ENCODE data around the gene DCLK1. TPM values are rescaled to one million over a fixed set of nuclear protein-coding genes. Genes with fewer than 3 reads are reported as not detected.

DCLK1 gene
- total RNA-seq, 1 experiment from 2014 or later = not detected

DNA sequence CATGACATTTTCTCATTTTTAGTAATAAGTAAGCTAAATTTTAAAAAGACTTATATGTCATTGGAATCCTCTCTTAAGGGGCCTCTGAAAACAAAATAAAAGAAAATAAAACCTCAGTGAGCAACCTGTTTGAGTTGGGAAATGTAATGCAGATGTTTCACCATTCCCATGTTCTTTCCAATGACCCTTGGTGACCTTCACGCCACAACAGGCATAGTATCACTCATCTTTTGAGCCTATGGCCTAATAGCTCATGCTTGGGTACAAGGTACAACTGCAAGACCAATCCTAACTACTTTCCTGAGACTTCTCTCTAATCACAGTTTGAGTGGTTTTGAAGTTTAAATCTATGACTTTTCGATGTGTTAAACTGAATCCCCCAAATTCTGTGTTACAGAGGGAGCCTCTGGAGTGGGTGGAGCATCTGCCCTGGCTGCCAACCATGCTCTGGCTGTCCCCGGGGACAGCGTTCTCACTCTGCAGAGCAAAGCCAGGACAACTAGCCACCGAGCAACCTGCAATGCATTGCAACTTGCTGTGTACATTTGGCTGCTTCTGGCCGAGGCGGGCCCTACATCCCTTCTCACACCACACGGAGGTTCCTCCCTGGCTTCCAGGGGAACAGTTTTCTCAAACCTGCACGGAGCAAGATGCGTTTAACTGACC is 346.8 kb downstream of the DCLK1 start:
- no peak for ATAC-seq
- DNase-seq (ENCODE audit: low read depth, low spot score) = no peak
- no peaks in the 10 kb centered on the region for H3K4me1 ChIP-seq (ENCODE audit: control insufficient read depth, insufficient read depth, low read length)
- H3K9me3 ChIP-seq (ENCODE audit: control insufficient read depth, insufficient read depth, low read depth, low read length) = no peaks in the 10 kb centered on the region
- H3K27me3 ChIP-seq (ENCODE audit: control insufficient read depth, insufficient read depth, low read length) = no peaks in the 10 kb centered on the region
- no peaks in the 10 kb centered on the region for H3K36me3 ChIP-seq (ENCODE audit: control insufficient read depth, insufficient read depth, low read length)
- no peak overlapping the region for H3K4me3 ChIP-seq (ENCODE audit: low read depth in 2 of 2, low read length in 2 of 2)
- ChIA-PET CTCF (no interaction called here), POLR2A (no interaction called here)
- H3K27ac ChIP-seq (ENCODE audit: low read length) = no peak overlapping the region
- in situ Hi-C loops (cut with HindIII; ENCODE audit: low pct_unique_long_range_greater_than_20kb, low sequenced_read_pairs) (no loop called here), intact Hi-C loops (cut with micrococcal nuclease; ENCODE audit: unreplicated experiment) (no loop called here)
- BruUV-seq (replicated peaks) = no TSS peak
- TF ChIP-seq, protein P1, sequence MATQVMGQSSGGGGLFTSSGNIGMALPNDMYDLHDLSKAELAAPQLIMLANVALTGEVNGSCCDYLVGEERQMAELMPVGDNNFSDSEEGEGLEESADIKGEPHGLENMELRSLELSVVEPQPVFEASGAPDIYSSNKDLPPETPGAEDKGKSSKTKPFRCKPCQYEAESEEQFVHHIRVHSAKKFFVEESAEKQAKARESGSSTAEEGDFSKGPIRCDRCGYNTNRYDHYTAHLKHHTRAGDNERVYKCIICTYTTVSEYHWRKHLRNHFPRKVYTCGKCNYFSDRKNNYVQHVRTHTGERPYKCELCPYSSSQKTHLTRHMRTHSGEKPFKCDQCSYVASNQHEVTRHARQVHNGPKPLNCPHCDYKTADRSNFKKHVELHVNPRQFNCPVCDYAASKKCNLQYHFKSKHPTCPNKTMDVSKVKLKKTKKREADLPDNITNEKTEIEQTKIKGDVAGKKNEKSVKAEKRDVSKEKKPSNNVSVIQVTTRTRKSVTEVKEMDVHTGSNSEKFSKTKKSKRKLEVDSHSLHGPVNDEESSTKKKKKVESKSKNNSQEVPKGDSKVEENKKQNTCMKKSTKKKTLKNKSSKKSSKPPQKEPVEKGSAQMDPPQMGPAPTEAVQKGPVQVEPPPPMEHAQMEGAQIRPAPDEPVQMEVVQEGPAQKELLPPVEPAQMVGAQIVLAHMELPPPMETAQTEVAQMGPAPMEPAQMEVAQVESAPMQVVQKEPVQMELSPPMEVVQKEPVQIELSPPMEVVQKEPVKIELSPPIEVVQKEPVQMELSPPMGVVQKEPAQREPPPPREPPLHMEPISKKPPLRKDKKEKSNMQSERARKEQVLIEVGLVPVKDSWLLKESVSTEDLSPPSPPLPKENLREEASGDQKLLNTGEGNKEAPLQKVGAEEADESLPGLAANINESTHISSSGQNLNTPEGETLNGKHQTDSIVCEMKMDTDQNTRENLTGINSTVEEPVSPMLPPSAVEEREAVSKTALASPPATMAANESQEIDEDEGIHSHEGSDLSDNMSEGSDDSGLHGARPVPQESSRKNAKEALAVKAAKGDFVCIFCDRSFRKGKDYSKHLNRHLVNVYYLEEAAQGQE (IDR thresholded peaks at IDR 0.05; ENCODE audit: insufficient read depth in 1 of 2, low read depth in 2 of 2, low read length in 1 of 2) = no peak

- POLR2A ChIA-PET = no interaction called here
These were observed 348.4 kb downstream of the DCLK1 start for GRCh38 chr13:35782793-35783192.

More at GRCh38 chr13:35782793-35783192, 348.4 kb downstream of the DCLK1 start:
- TF ChIP-seq, protein P1 (IDR thresholded peaks at IDR 0.05; ENCODE audit: insufficient read depth in 1 of 2, low read depth in 2 of 2, low read length in 1 of 2) = no peak
- TF ChIP-seq, protein P2, sequence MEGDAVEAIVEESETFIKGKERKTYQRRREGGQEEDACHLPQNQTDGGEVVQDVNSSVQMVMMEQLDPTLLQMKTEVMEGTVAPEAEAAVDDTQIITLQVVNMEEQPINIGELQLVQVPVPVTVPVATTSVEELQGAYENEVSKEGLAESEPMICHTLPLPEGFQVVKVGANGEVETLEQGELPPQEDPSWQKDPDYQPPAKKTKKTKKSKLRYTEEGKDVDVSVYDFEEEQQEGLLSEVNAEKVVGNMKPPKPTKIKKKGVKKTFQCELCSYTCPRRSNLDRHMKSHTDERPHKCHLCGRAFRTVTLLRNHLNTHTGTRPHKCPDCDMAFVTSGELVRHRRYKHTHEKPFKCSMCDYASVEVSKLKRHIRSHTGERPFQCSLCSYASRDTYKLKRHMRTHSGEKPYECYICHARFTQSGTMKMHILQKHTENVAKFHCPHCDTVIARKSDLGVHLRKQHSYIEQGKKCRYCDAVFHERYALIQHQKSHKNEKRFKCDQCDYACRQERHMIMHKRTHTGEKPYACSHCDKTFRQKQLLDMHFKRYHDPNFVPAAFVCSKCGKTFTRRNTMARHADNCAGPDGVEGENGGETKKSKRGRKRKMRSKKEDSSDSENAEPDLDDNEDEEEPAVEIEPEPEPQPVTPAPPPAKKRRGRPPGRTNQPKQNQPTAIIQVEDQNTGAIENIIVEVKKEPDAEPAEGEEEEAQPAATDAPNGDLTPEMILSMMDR (IDR thresholded peaks at IDR 0.05) = no peak
- TF ChIP-seq POLR2AphosphoS5 (IDR thresholded peaks at IDR 0.05; ENCODE audit: low read depth, low read length) (no peak), TCF7L2 (IDR thresholded peaks at IDR 0.05; ENCODE audit: low read depth, low read length) (no peak), SIN3A (IDR thresholded peaks at IDR 0.05; ENCODE audit: borderline replicate concordance, insufficient read depth, low read depth, low read length) (no peak)
- intact Hi-C loops (cut with micrococcal nuclease; ENCODE audit: unreplicated experiment) (no loop called here), in situ Hi-C loops (cut with HindIII; ENCODE audit: low pct_unique_long_range_greater_than_20kb, low sequenced_read_pairs) (no loop called here)
- no peaks in the 10 kb centered on the region for H3K9me3 ChIP-seq (ENCODE audit: control insufficient read depth, insufficient read depth, low read depth, low read length)
- CTCF ChIA-PET = no interaction called here
- H3K36me3 ChIP-seq (ENCODE audit: control insufficient read depth, insufficient read depth, low read length) = no peaks in the 10 kb centered on the region
- DNase-seq (ENCODE audit: low read depth, low spot score) (no peak), ATAC-seq (no peak)
- BruUV-seq (replicated peaks) = no TSS peak
- no peak overlapping the region for H3K27ac ChIP-seq (ENCODE audit: low read length)
- no peaks in the 10 kb centered on the region for H3K27me3 ChIP-seq (ENCODE audit: control insufficient read depth, insufficient read depth, low read length)
- H3K4me1 ChIP-seq (ENCODE audit: control insufficient read depth, insufficient read depth, low read length) = no peaks in the 10 kb centered on the region
- H3K4me3 ChIP-seq (ENCODE audit: low read depth in 2 of 2, low read length in 2 of 2) = no peak overlapping the region
